GM18870 (cell line): Measurements from ENCODE around the gene PTPRB.
"Not testable (repeated sequence)": the region's sequence is repeated elsewhere in the genome, so short reads cannot be mapped to it uniquely, and the experiment has no call there.

Experiments used
- ATAC-seq: cut with Tn5 transposase; IDR thresholded peaks from one replicate; pipeline ENCODE4 v1.9.1; 2021; ENCODE audit warnings: moderate library complexity; ENCODE audit not compliant: unreplicated experiment

PTPRB gene

GRCh38 chr12:70549340-70550179 is 87.7 kb downstream of the PTPRB start:
- no peak for ATAC-seq

- no peak for ATAC-seq
These were observed 93.8 kb downstream of the PTPRB start for GRCh38 chr12:70543444-70543843.

- ATAC-seq: no peak
These were observed 96.2 kb downstream of the PTPRB start for GRCh38 chr12:70540996-70541395.

GRCh38 chr12:70536650-70537049 is 100.6 kb downstream of the PTPRB start:
- no peak for ATAC-seq

GRCh38 chr12:70535896-70536374 is 101.3 kb downstream of the PTPRB start:
- no peak for ATAC-seq

- ATAC-seq: no peak
These were observed 102.8 kb downstream of the PTPRB start for GRCh38 chr12:70534466-70534865.

- no peak for ATAC-seq
These were observed 107.6 kb downstream of the PTPRB start for GRCh38 chr12:70529647-70530046.

- no peak for ATAC-seq
These were observed 116.4 kb downstream of the PTPRB start for GRCh38 chr12:70520847-70521246.

GRCh38 chr12:70513426-70513825 is 123.8 kb downstream of the PTPRB start:
- no peak for ATAC-seq

GRCh38 chr12:70508178-70508577 is 129.1 kb downstream of the PTPRB start:
- no peak for ATAC-seq

GRCh38 chr12:70507442-70507841 is 129.8 kb downstream of the PTPRB start:
- no peak for ATAC-seq

- ATAC-seq: no peak
These were observed 139.7 kb downstream of the PTPRB start for GRCh38 chr12:70497508-70497907.

GRCh38 chr12:70492904-70493303 is 144.3 kb downstream of the PTPRB start:
- ATAC-seq: not testable (repeated sequence)

- not testable (repeated sequence) for ATAC-seq
These were observed 146.3 kb downstream of the PTPRB start for GRCh38 chr12:70490928-70491327.

GRCh38 chr12:70487440-70487839 is 149.8 kb downstream of the PTPRB start:
- peak; percentile 74 for ATAC-seq

- ATAC-seq: peak; percentile 59
These were observed 150.6 kb downstream of the PTPRB start for GRCh38 chr12:70486588-70486987.

GRCh38 chr12:70485704-70486103 is 151.5 kb downstream of the PTPRB start:
- ATAC-seq: no peak

GRCh38 chr12:70484464-70484863 is 152.8 kb downstream of the PTPRB start:
- ATAC-seq: no peak

- ATAC-seq: no peak
These were observed 154.5 kb downstream of the PTPRB start for GRCh38 chr12:70482764-70483163.

- no peak for ATAC-seq
These were observed 167.9 kb downstream of the PTPRB start for GRCh38 chr12:70469221-70469820.

GRCh38 chr12:70468741-70469140 is 168.5 kb downstream of the PTPRB start:
- ATAC-seq: no peak
